Measurements from ENCODE around the gene PKNOX1.

The PKNOX1 gene

DNA sequence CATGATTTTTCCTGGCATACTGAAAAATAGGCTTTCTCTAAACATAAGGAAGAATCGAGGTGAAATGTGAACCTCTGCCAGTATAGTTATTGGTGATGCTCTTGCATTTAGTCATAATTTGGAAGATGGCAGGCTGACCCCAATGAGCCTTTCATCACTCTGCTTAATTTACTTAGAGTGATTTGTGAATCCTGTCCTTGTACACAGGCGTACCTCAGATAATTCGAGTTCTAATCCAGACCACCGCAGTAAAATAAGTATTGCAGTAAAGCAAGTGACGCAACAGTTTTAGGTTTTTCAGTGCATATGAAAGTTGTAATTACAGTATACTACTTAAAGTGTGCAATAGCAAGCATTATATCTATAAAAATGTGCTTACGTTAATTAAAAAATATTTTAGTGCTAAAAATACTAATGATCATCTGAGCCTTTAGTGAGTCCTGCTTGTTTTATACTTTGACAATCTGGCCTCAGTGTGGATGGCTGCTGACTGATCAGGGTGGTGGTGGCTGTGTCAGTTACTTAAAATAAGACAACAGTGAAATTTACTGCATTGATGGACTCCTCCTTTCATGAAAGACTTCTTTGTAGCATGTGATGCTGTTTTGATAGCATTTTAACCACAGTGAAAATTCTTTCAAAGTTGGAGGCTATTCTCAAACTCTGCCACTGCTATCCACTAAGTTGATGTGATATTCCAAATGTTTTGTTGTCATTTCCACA, 1.7 kb downstream of the PKNOX1 start:
- no peak for TF ChIP-seq ARNTL (CRISPR knock-in tag; IDR thresholded peaks at IDR 0.05; ENCODE audit: borderline replicate concordance, low read depth)
- no peak for TF ChIP-seq TOX (CRISPR knock-in tag; IDR thresholded peaks at IDR 0.05; ENCODE audit: borderline replicate concordance)
- TF ChIP-seq, protein P1, sequence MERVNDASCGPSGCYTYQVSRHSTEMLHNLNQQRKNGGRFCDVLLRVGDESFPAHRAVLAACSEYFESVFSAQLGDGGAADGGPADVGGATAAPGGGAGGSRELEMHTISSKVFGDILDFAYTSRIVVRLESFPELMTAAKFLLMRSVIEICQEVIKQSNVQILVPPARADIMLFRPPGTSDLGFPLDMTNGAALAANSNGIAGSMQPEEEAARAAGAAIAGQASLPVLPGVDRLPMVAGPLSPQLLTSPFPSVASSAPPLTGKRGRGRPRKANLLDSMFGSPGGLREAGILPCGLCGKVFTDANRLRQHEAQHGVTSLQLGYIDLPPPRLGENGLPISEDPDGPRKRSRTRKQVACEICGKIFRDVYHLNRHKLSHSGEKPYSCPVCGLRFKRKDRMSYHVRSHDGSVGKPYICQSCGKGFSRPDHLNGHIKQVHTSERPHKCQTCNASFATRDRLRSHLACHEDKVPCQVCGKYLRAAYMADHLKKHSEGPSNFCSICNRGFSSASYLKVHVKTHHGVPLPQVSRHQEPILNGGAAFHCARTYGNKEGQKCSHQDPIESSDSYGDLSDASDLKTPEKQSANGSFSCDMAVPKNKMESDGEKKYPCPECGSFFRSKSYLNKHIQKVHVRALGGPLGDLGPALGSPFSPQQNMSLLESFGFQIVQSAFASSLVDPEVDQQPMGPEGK (CRISPR knock-in tag; IDR thresholded peaks at IDR 0.05; ENCODE audit: borderline replicate concordance) = no peak
- no peak for TF ChIP-seq ZFP30 (CRISPR knock-in tag; IDR thresholded peaks at IDR 0.05)
- no peak for TF ChIP-seq ZNF8 (CRISPR knock-in tag; IDR thresholded peaks at IDR 0.05)
- TF ChIP-seq ISL1 (CRISPR knock-in tag; IDR thresholded peaks at IDR 0.05) = no peak
- TF ChIP-seq, protein P2, sequence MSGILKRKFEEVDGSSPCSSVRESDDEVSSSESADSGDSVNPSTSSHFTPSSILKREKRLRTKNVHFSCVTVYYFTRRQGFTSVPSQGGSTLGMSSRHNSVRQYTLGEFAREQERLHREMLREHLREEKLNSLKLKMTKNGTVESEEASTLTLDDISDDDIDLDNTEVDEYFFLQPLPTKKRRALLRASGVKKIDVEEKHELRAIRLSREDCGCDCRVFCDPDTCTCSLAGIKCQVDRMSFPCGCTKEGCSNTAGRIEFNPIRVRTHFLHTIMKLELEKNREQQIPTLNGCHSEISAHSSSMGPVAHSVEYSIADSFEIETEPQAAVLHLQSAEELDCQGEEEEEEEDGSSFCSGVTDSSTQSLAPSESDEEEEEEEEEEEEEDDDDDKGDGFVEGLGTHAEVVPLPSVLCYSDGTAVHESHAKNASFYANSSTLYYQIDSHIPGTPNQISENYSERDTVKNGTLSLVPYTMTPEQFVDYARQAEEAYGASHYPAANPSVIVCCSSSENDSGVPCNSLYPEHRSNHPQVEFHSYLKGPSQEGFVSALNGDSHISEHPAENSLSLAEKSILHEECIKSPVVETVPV (CRISPR knock-in tag; IDR thresholded peaks at IDR 0.05) = no peak
- TF ChIP-seq ZNF70 (CRISPR knock-in tag; IDR thresholded peaks at IDR 0.05) = no peak
- TF ChIP-seq, protein P3, sequence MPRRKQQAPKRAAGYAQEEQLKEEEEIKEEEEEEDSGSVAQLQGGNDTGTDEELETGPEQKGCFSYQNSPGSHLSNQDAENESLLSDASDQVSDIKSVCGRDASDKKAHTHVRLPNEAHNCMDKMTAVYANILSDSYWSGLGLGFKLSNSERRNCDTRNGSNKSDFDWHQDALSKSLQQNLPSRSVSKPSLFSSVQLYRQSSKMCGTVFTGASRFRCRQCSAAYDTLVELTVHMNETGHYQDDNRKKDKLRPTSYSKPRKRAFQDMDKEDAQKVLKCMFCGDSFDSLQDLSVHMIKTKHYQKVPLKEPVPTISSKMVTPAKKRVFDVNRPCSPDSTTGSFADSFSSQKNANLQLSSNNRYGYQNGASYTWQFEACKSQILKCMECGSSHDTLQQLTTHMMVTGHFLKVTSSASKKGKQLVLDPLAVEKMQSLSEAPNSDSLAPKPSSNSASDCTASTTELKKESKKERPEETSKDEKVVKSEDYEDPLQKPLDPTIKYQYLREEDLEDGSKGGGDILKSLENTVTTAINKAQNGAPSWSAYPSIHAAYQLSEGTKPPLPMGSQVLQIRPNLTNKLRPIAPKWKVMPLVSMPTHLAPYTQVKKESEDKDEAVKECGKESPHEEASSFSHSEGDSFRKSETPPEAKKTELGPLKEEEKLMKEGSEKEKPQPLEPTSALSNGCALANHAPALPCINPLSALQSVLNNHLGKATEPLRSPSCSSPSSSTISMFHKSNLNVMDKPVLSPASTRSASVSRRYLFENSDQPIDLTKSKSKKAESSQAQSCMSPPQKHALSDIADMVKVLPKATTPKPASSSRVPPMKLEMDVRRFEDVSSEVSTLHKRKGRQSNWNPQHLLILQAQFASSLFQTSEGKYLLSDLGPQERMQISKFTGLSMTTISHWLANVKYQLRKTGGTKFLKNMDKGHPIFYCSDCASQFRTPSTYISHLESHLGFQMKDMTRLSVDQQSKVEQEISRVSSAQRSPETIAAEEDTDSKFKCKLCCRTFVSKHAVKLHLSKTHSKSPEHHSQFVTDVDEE (CRISPR knock-in tag; IDR thresholded peaks at IDR 0.05) = no peak
- no peak for ATAC-seq

DNA sequence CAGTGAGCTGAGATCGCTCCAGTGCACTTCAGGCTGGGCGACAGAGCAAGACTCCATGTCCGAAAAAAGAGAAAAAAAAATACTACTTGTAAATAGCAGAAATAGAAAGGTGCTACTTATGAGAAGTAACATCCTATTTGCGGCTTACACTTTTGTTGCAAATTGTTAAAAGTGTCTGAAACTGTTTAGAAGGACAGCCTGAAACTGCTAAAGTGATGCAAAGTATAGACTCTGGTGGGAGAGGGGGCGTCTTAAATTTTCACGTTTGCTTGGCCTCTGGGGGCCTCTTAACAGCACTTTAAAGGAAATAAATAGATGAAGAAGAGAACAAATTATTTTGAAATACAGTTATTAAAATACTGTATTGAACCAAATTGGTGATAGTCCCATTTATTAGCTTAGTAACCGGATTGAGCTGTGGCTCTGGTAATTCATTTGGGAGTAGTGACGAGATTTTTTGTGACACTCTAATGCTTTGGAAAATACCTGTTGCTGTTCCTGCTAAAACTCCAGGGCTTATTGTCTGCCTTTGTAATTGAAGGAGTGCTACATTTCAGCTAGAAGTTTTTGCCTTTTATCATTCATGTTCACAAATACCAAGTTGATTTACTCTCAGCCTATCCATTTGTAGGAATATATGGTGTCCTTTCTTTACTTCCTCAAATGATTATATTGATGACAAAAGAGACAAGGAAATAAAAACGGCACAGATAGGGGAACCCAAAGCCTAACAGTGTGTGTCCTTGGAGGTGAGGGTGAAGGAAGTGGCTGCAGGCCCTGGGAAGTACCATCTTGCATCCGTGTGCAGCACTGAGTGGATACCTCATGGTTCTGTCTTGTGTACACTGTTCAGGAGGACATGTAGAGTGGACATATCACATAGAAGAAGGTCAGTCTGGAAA, 6.2 kb downstream of the PKNOX1 start:
- ATAC-seq = no peak; the same call in 2 of the 3 replicates
- TF ChIP-seq ESRRG (CRISPR knock-in tag; IDR thresholded peaks at IDR 0.05) (no peak), RARB (CRISPR knock-in tag; IDR thresholded peaks at IDR 0.05) (no peak), CSDC2 (CRISPR knock-in tag; IDR thresholded peaks at IDR 0.05) (no peak), PPARA (CRISPR knock-in tag; IDR thresholded peaks at IDR 0.05; ENCODE audit: borderline replicate concordance) (no peak), TOX (CRISPR knock-in tag; IDR thresholded peaks at IDR 0.05; ENCODE audit: borderline replicate concordance) (no peak), OSR1 (CRISPR knock-in tag; IDR thresholded peaks at IDR 0.05) (no peak), ZNF70 (CRISPR knock-in tag; IDR thresholded peaks at IDR 0.05) (no peak), ARNTL (CRISPR knock-in tag; IDR thresholded peaks at IDR 0.05; ENCODE audit: borderline replicate concordance, low read depth) (no peak), GLIS3 (CRISPR knock-in tag; IDR thresholded peaks at IDR 0.05) (no peak), ZNF565 (CRISPR knock-in tag; conservative IDR thresholded peaks at IDR 0.05; ENCODE audit: low read depth) (no peak), ZFP30 (CRISPR knock-in tag; IDR thresholded peaks at IDR 0.05) (no peak), ZNF8 (CRISPR knock-in tag; IDR thresholded peaks at IDR 0.05) (no peak), ZC3H10 (CRISPR knock-in tag; IDR thresholded peaks at IDR 0.05) (no peak), BACH2 (CRISPR knock-in tag; IDR thresholded peaks at IDR 0.05; ENCODE audit: borderline replicate concordance) (no peak), TCF4 (CRISPR knock-in tag; IDR thresholded peaks at IDR 0.05; ENCODE audit: borderline replicate concordance) (no peak), ISL1 (CRISPR knock-in tag; IDR thresholded peaks at IDR 0.05) (no peak)
- TF ChIP-seq, protein P2 (CRISPR knock-in tag; IDR thresholded peaks at IDR 0.05) = no peak
- TF ChIP-seq, protein P3 (CRISPR knock-in tag; IDR thresholded peaks at IDR 0.05) = no peak
- TF ChIP-seq, protein P4, sequence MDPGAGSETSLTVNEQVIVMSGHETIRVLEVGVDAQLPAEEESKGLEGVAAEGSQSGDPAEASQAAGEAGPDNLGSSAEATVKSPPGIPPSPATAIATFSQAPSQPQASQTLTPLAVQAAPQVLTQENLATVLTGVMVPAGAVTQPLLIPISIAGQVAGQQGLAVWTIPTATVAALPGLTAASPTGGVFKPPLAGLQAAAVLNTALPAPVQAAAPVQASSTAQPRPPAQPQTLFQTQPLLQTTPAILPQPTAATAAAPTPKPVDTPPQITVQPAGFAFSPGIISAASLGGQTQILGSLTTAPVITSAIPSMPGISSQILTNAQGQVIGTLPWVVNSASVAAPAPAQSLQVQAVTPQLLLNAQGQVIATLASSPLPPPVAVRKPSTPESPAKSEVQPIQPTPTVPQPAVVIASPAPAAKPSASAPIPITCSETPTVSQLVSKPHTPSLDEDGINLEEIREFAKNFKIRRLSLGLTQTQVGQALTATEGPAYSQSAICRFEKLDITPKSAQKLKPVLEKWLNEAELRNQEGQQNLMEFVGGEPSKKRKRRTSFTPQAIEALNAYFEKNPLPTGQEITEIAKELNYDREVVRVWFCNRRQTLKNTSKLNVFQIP (CRISPR knock-in tag; IDR thresholded peaks at IDR 0.05; ENCODE audit: borderline replicate concordance, low read depth) = no peak
- TF ChIP-seq, protein P5, sequence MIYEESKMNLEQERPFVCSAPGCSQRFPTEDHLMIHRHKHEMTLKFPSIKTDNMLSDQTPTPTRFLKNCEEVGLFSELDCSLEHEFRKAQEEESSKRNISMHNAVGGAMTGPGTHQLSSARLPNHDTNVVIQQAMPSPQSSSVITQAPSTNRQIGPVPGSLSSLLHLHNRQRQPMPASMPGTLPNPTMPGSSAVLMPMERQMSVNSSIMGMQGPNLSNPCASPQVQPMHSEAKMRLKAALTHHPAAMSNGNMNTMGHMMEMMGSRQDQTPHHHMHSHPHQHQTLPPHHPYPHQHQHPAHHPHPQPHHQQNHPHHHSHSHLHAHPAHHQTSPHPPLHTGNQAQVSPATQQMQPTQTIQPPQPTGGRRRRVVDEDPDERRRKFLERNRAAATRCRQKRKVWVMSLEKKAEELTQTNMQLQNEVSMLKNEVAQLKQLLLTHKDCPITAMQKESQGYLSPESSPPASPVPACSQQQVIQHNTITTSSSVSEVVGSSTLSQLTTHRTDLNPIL (CRISPR knock-in tag; IDR thresholded peaks at IDR 0.05; ENCODE audit: low read depth) = no peak
